Transverse colon (tissue), 4 donors: Measurements from ENCODE around the gene ADAM11. TPM values are rescaled to one million over a fixed set of nuclear protein-coding genes. Genes with fewer than 3 reads are reported as not detected.

Experiments
- DNase-seq: peaks from one replicate; pipeline ENCODE4 v3.0.0-alpha.2; 2019
- H3K27ac ChIP-seq, 4 donors: fragments of 200-600 bp; sonication (generic); 2 replicates each; pipeline ENCODE4 v1.5.1; 2016 to 2018; ENCODE audit warnings: inconsistent platforms in 4 of 4
- H3K27me3 ChIP-seq: fragments of 200-600 bp; sonication (generic); 2 replicates; pipeline ENCODE4 v1.5.1; 2017; ENCODE audit warnings: inconsistent platforms
- H3K36me3 ChIP-seq, 4 donors: fragments of 200-600 bp; sonication (generic); 2 replicates each; pipeline ENCODE4 v1.5.1; 2017 to 2019; ENCODE audit warnings: inconsistent platforms in 4 of 4
- H3K4me1 ChIP-seq, 4 donors: fragments of 200-600 bp; sonication (generic); 2 replicates each; pipeline ENCODE4 v1.5.1; 2017 to 2020; ENCODE audit warnings: inconsistent platforms in 4 of 4
- H3K4me3 ChIP-seq, 4 donors: fragments of 200-600 bp; sonication (generic); 1 replicate in 1 of 4; 2 replicates in 3 of 4; pipeline versions ENCODE4 v1.5.1 to v1.6.1; 2017 to 2019; ENCODE audit warnings: inconsistent platforms in 4 of 4
- H3K9me3 ChIP-seq, 2 donors: fragments of 200-600 bp; sonication (generic); 2 replicates each; pipeline ENCODE4 v1.5.1; 2017 to 2019; ENCODE audit warnings: inconsistent platforms in 2 of 2
- CTCF ChIP-seq, 5 experiments: fragments of 200-600 bp in 3 of 5; fragments of 450-650 bp in 2 of 5; sonication (generic) in 3 of 5; IDR thresholded peaks; 1 replicate in 2 of 5; 2 replicates in 3 of 5; pipeline ENCODE4 v1.5.1; 2016 to 2017; ENCODE audit warnings: antibody characterized with exemption in 5 of 5, inconsistent platforms in 3 of 5, mild to moderate bottlenecking in 2 of 5, moderate library complexity in 1 of 5
- EP300 ChIP-seq: sonication (generic); formaldehyde crosslinking; IDR thresholded peaks from one replicate; pipeline ENCODE4 v1.6.1; 2017; ENCODE audit warnings: antibody characterized with exemption, low read depth
- POLR2A ChIP-seq: fragments of 450-650 bp; IDR thresholded peaks from one replicate; pipeline ENCODE4 v1.6.1; 2016; ENCODE audit warnings: antibody characterized with exemption, mild to moderate bottlenecking, moderate library complexity
- POLR2AphosphoS5 ChIP-seq, 3 donors: sonication (generic); formaldehyde crosslinking; IDR thresholded peaks; one replicate each; pipeline ENCODE4 v1.6.1; 2016; ENCODE audit warnings: antibody characterized with exemption in 3 of 3
- WGBS, 2 donors: methylation state at CpG; one replicate each; pipeline ENCODE4 v1.1.5; 2018; ENCODE audit warnings: low coverage in 1 of 2; 5-methylcytosine and 5-hydroxymethylcytosine counted together
- in situ Hi-C, 4 donors: fragments of 200-750 bp; cut with MboI; loops; one replicate each; pipeline versions ENCODE4 v1.15.0 to v1.15.1; 2017; ENCODE audit warnings: low sequenced_read_pairs in 3 of 4, low pct_ligation_motif_present in 1 of 4, low pct_unique_long_range_greater_than_20kb in 1 of 4
- intact Hi-C: fragments of 100-400 bp; cut with DNase I; formaldehyde crosslinking; loops from one replicate; pipeline ENCODE4 v1.15.1; 2023; ENCODE audit warnings: low total_unique reads
- total RNA-seq, 4 donors: library from RNA; depleted of rRNA; stranded (reverse); fragments of >200 nt; gene quantifications; one replicate each; pipeline ENCODE4 v1.1.0, GENCODE V29; 2016

Gene ADAM11
- total RNA-seq, 4 donors from 2014 or later, result 0.37 to 2.0 (median 0.72) TPM

- in situ Hi-C loops (no loop called here), intact Hi-C loops (no loop called here)
- TF ChIP-seq POLR2AphosphoS5 (IDR thresholded peaks at IDR 0.05), result no peak
- Histone ChIP-seq H3K36me3 (no peaks in the 10 kb centered on the region), H3K4me3 (no peak overlapping the region), H3K9me3 (no peaks in the 10 kb centered on the region), H3K27ac (no peak overlapping the region), H3K4me1 (no peaks in the 10 kb centered on the region), H3K27me3 (peaks cover 30% of the 10 kb centered on the region)
- WGBS, 2 donors, result 71% methylated on average over 11 of the region's 11 CpGs; no CpG with 5 or more reads in 1 of the 2 donors
- no peak for DNase-seq
These were observed 9.8 kb downstream of the ADAM11 start for GRCh38 chr17:44768505-44769142.

- Histone ChIP-seq H3K27me3 (peaks cover 31% of the 10 kb centered on the region), H3K9me3 (no peaks in the 10 kb centered on the region), H3K36me3 (no peaks in the 10 kb centered on the region), H3K4me3 (no peak overlapping the region), H3K27ac (no peak overlapping the region), H3K4me1 (no peaks in the 10 kb centered on the region)
- intact Hi-C loops, result no loop called here
- 61% methylated on average over 6 of the region's 6 CpGs; no CpG with 5 or more reads in 1 of the 2 donors for WGBS, 2 donors
- no peak for TF ChIP-seq EP300
- no peak for TF ChIP-seq POLR2AphosphoS5 (IDR thresholded peaks at IDR 0.05)
- TF ChIP-seq CTCF (IDR thresholded peaks at IDR 0.05), result no peak
- no peak for TF ChIP-seq POLR2A
- in situ Hi-C loops, result no loop called here
- no peak for DNase-seq
These were observed 10.4 kb downstream of the ADAM11 start for GRCh38 chr17:44769230-44769629.

- WGBS, 2 donors, result 64% methylated on average over 14 of the region's 15 CpGs; no CpG with 5 or more reads in 1 of the 2 donors
- H3K27me3 ChIP-seq, result peaks cover 31% of the 10 kb centered on the region
- no peak for DNase-seq
- no peak overlapping the region for H3K27ac ChIP-seq
- TF ChIP-seq POLR2A, result no peak
- no peak for TF ChIP-seq CTCF (IDR thresholded peaks at IDR 0.05)
- no peak for TF ChIP-seq EP300
- in situ Hi-C loops, result no loop called here
- peaks cover 0 to under 1% (median 0%) of the 10 kb centered on the region in 4 donors for H3K4me1 ChIP-seq
- intact Hi-C loops, result loop anchor here (5.0 to 10.0 kb wide), 3 partner anchors 113 to 365 kb away; partner anchors contain the start of genes ACBD4 and PLCD3
- no peaks in the 10 kb centered on the region for H3K9me3 ChIP-seq
- no peaks in the 10 kb centered on the region for H3K36me3 ChIP-seq
- H3K4me3 ChIP-seq, result no peak overlapping the region
These were observed 10.9 kb downstream of the ADAM11 start for GRCh38 chr17:44769647-44770084.

- in situ Hi-C loops (no loop called here), intact Hi-C loops (loop anchor here (5.0 to 10.0 kb wide), 3 partner anchors 112 to 364 kb away; partner anchors contain the start of genes ACBD4 and PLCD3)
- TF ChIP-seq POLR2A, result no peak
- no peak for TF ChIP-seq POLR2AphosphoS5 (IDR thresholded peaks at IDR 0.05)
- no peak for TF ChIP-seq EP300
- no peak for TF ChIP-seq CTCF (IDR thresholded peaks at IDR 0.05)
- peaks cover 0 to 7% (median 5%) of the 10 kb centered on the region in 4 donors for H3K4me1 ChIP-seq
- H3K27me3 ChIP-seq, result peaks cover 31% of the 10 kb centered on the region
- DNase-seq, result no peak
- no peaks in the 10 kb centered on the region for H3K9me3 ChIP-seq
- H3K36me3 ChIP-seq, result no peaks in the 10 kb centered on the region
- H3K4me3 ChIP-seq, result no peak overlapping the region
- 70% methylated on average over 8 of the region's 11 CpGs; no CpG with 5 or more reads in 1 of the 2 donors for WGBS, 2 donors
- H3K27ac ChIP-seq, result no peak overlapping the region
These were observed 11.6 kb downstream of the ADAM11 start for GRCh38 chr17:44770166-44770925.
